ENCODE results near the gene LPGAT1.
"Not testable (repeated sequence)": the region's sequence is repeated elsewhere in the genome, so short reads cannot be mapped to it uniquely, and the experiment has no call there.

LPGAT1 gene

DNA sequence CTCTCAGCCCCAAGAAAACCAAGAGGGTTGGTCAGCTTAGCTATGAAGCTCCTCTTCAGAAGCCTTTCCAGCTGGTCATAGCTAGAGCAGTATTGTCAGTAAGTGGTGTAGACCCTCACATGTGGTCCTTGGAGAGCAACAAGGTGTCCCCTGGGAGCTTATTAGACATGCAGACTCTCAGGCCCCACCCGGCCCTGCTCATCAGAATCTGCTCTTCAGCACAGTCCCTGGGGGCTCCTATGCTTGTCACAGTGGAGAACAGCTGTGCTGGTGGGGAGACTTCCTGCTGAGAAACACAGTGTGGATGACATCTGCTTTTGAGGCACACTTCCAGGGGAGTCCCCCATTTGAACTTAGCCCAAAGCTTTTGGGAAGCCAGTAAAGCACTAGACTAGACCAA is 133.2 kb downstream of the LPGAT1 start:
- no peak for DNase-seq

DNA sequence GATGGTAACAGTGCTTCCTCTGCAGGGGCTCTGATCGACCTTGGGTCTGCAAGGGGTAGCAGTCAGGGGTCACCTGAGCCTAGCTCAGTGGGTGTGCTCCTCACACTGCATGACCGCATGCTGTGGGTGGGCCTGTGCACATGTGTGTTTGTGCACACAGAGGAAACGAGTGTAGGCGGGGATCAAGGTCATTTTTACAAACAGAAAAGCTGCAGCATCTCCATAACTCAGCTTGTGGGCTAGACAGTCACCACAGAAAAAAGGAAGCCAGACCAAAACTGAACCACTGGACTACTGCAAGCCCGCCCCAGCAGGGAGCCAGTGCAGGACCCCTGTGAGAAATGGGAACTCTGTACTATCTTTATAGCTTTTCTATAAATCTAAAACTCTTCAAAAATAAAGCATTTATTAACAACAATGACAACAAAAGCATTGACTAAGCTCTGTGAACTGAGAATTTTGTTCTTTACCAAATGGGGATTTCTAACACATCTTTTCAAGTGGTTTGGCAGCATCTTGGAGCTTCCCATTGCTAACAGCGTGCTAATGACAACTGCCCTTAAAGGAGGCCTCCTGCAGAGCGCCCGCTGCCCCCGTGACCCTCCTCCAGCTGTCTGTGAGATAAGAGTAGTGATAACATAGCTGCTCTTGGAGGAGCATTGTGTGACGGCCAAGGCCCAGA is 135.3 kb downstream of the LPGAT1 start:
- DNase-seq, result no peak

DNA sequence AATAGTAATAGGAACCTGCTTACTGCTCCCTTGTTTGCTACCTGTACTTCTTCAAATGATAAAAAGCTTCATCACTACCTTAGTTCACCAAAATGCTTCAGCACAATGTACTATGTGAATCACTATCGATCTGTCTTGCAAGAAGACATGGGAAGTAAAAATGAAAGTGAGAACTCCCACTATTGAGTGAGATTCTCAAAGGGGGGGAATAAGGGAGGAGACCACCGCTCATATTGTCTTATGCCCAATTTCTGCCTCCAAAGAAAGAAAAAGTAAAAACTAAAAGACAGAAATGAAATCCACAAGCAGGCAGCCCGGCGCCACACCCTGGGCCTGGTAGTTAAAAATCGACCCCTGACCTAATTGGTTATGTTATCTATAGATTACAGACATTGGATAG is 136.7 kb downstream of the LPGAT1 start:
- not testable (repeated sequence) for DNase-seq
